Lung (tissue), 12 donors: Measurements from ENCODE around the gene ING2. TPM values are rescaled to one million over a fixed set of nuclear protein-coding genes. Genes with fewer than 3 reads are reported as not detected.

ENCODE experiments used
- ATAC-seq: fragments of 200-7000 bp; cut with Tn5 transposase; one replicate; pipeline ENCODE4 v1.9.1; 2020; ENCODE audit warnings: moderate number of reproducible peaks; ENCODE audit not compliant: insufficient read depth, low FRiP score
- DNase-seq, 3 donors: peaks; one replicate each; pipeline ENCODE4 v3.0.0-alpha.2; 2013 to 2017
- H3K27ac ChIP-seq, 2 donors: one replicate each; pipeline ENCODE4 v1.5.1; 2013; ENCODE audit warnings: mild to moderate bottlenecking in 2 of 2, moderate library complexity in 2 of 2, control low read depth in 1 of 2, inconsistent platforms in 1 of 2, low read depth in 1 of 2, low read length in 1 of 2
- H3K27me3 ChIP-seq, 3 donors: one replicate each; pipeline ENCODE4 v1.5.1; 2013; ENCODE audit warnings: low read length in 2 of 3; ENCODE audit not compliant: control insufficient read depth in 3 of 3, insufficient read depth in 3 of 3
- H3K36me3 ChIP-seq, 4 donors: one replicate each; pipeline ENCODE4 v1.5.1; 2013; ENCODE audit warnings: low read length in 4 of 4, mild to moderate bottlenecking in 1 of 4, moderate library complexity in 1 of 4; ENCODE audit not compliant: control insufficient read depth in 4 of 4, insufficient read depth in 4 of 4
- H3K4me1 ChIP-seq, 5 donors: one replicate each; pipeline ENCODE4 v1.5.1; 2013; ENCODE audit warnings: low read length in 5 of 5, mild to moderate bottlenecking in 2 of 5, moderate library complexity in 1 of 5; ENCODE audit not compliant: control insufficient read depth in 5 of 5, insufficient read depth in 5 of 5
- H3K4me3 ChIP-seq: one replicate; pipeline ENCODE4 v1.5.1; 2013; ENCODE audit warnings: mild to moderate bottlenecking, control low read depth, moderate library complexity
- H3K9ac ChIP-seq, 2 donors: one replicate each; pipeline ENCODE4 v1.5.1; 2013; ENCODE audit warnings: low read length in 2 of 2, control low read depth in 1 of 2; ENCODE audit not compliant: insufficient read depth in 1 of 2
- H3K9me3 ChIP-seq, 4 donors: one replicate each; pipeline ENCODE4 v1.5.1; 2013; ENCODE audit warnings: low read length in 3 of 4, mild to moderate bottlenecking in 1 of 4, moderate library complexity in 1 of 4; ENCODE audit not compliant: control insufficient read depth in 4 of 4, insufficient read depth in 3 of 4
- WGBS, 2 donors: extraction: QIAGEN DNeasy Blood & Tissue Kit; methylation state at CpG; one replicate each; pipeline ENCODE4 v1.1.7; 2013; 5-methylcytosine and 5-hydroxymethylcytosine counted together
- polyA plus RNA-seq, 2 donors: library from polyadenylated mRNA; stranded (reverse); fragments of 200-250 nt; gene quantifications; one replicate each; pipeline ENCODE4 v1.2.1, GENCODE V29; 2013
- total RNA-seq, 2 donors: library from RNA; depleted of rRNA in 1 of 2; stranded (reverse); fragments of >200 nt in 1 of 2; gene quantifications; one replicate each; pipeline ENCODE4 v1.2.1, GENCODE V29; 2014 to 2021
- TF ChIP-seq, protein P1 (sequence below): IDR thresholded peaks from 2 replicates; pipeline ENCODE4 v1.5.1; 2012; ENCODE audit warnings: mild to moderate bottlenecking; ENCODE audit errors: control extremely low read depth, extremely low read depth
- donor health status: control.
- donor health status: control.
- donor health status: Bipolar disorder and iron deficiency.
- donor health status: healthy.
- donor health status: DM: yes; HTN: yes; CAD: no.

Gene ING2
- total and polyA plus RNA-seq, 4 donors: 8.5 to 21.9 (median 9.8) TPM

DNA sequence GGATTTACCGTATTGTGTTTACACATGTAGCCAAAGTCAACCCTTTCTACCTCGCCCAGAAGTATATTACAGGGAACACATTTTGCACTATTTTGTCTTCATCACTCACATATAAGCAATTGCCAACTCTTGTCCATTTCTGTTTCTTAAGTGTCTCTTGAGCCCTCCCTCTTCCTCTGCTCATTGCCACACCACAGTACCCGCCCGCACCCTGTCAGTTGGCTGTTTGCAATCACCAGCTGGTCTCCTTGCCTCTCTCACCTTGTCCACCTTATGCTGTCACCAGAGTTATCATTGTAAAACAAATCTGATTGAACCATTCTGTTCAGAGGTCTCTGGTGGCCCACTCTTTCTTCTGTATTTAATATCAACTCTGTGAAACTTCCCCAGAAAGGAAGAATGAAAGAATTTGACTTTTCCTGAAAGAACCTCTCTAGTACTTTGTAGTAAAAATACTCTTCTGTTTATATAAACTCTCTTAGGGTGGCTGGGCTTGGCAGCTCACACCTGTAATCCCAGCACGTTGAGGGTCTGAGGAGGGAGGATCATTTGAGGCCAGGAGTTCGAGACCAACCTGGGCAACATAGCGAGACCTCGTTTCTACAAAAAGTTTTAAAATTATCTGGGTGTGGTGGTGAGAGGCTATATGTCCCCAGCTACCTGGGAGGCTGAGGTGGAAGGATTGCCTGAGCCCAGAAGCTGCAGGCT lies 50.2 kb downstream of the ING2 start:
- H3K9me3 ChIP-seq: no peaks in the 10 kb centered on the region
- H3K4me3 ChIP-seq: no peak overlapping the region
- no peaks in the 10 kb centered on the region for H3K36me3 ChIP-seq
- 45 to 49% methylated on average over 8 of the region's 8 CpGs for WGBS, 2 donors
- H3K27me3 ChIP-seq: no peaks in the 10 kb centered on the region
- H3K9ac ChIP-seq: no peak overlapping the region
- TF ChIP-seq, protein P1, sequence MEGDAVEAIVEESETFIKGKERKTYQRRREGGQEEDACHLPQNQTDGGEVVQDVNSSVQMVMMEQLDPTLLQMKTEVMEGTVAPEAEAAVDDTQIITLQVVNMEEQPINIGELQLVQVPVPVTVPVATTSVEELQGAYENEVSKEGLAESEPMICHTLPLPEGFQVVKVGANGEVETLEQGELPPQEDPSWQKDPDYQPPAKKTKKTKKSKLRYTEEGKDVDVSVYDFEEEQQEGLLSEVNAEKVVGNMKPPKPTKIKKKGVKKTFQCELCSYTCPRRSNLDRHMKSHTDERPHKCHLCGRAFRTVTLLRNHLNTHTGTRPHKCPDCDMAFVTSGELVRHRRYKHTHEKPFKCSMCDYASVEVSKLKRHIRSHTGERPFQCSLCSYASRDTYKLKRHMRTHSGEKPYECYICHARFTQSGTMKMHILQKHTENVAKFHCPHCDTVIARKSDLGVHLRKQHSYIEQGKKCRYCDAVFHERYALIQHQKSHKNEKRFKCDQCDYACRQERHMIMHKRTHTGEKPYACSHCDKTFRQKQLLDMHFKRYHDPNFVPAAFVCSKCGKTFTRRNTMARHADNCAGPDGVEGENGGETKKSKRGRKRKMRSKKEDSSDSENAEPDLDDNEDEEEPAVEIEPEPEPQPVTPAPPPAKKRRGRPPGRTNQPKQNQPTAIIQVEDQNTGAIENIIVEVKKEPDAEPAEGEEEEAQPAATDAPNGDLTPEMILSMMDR: no peak
- no peak overlapping the region for H3K27ac ChIP-seq
- H3K4me1 ChIP-seq: peaks cover 0 to 4% (median 0%) of the 10 kb centered on the region in 5 donors
- DNase-seq: no peak
- peak; percentile 58 for ATAC-seq

DNA sequence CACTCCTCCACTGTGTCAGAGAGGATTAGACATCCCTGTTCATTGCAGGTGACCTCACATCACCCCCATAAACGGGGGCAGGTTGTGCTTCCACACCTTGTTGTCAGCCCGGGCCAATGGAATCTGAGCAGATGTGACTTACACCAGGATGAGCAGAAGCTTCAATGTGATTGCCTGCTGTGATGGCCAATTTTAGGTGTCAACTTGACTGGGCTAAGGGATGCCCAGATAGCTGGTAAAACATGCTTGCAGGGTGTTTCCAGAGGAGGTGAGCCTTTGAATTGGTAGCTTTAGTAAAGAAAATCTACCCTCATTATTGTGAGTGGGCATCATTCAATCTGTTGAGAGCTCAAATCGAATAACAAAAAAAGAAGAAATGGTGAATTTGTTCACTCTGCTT lies 52.1 kb downstream of the ING2 start:
- peaks cover 0 to 4% (median 0%) of the 10 kb centered on the region in 5 donors for H3K4me1 ChIP-seq
- H3K9ac ChIP-seq: no peak overlapping the region
- H3K9me3 ChIP-seq: no peaks in the 10 kb centered on the region
- no peaks in the 10 kb centered on the region for H3K36me3 ChIP-seq
- 88 to 93% methylated on average over 3 of the region's 3 CpGs for WGBS, 2 donors
- no peaks in the 10 kb centered on the region for H3K27me3 ChIP-seq
- DNase-seq: no peak
- no peak overlapping the region for H3K27ac ChIP-seq
- no peak overlapping the region for H3K4me3 ChIP-seq
- no peak for ATAC-seq
- TF ChIP-seq, protein P1: no peak

DNA sequence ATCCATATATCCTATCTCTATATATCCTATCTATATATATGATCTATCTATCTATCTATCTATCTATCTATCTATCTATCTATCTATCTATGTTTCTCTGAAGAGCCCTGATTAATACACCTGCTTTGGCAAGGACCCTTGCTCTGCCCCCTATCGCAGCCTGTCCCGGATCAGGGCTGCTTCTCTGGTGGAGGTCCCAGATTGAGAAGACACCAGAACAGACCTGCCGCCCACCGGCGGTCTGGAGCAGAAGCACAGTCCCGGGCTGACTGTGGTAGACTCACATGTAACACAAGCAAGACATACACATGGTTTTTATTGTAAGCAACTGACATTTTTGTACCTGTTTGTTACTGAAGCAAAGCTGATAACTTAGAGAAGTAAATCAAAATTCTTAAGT lies 52.8 kb downstream of the ING2 start:
- Histone ChIP-seq H3K9ac (no peak overlapping the region), H3K4me3 (no peak overlapping the region), H3K4me1 (peaks cover 0 to 4% (median 0%) of the 10 kb centered on the region in 5 donors), H3K27ac (no peak overlapping the region), H3K27me3 (no peaks in the 10 kb centered on the region), H3K9me3 (no peaks in the 10 kb centered on the region), H3K36me3 (no peaks in the 10 kb centered on the region)
- TF ChIP-seq, protein P1: no peak
- WGBS, 2 donors: 96 to 97% methylated on average over 6 of the region's 6 CpGs
- no peak for DNase-seq
- no peak for ATAC-seq

DNA sequence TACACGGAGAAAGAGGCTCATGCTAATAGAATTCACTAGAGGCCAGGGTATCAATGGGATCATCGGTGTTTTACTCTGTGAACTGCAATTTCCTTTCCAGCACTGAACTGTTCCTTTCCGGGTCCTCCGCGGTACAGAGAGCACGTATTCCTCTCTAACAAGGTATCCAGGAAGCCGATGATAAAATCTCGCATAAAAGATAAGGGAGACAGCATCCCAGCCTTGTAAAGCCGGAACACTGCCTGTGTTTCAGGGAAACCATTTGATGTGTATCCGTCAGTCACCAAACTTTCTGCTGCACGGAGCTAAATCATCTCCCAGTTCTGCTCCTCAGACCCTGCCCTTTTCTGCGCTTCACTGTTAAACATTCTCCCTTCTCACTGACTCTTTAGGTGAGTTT lies 54.0 kb downstream of the ING2 start:
- Histone ChIP-seq H3K36me3 (no peaks in the 10 kb centered on the region), H3K9me3 (no peaks in the 10 kb centered on the region), H3K27me3 (no peaks in the 10 kb centered on the region), H3K27ac (no peak overlapping the region), H3K4me1 (peaks cover 0 to 4% (median 0%) of the 10 kb centered on the region in 5 donors), H3K9ac (no peak overlapping the region), H3K4me3 (no peak overlapping the region)
- ATAC-seq (no peak), DNase-seq (no peak)
- WGBS, 2 donors: 61 to 65% methylated on average over 12 of the region's 12 CpGs
- TF ChIP-seq, protein P1: no peak
